ENCODE results near the gene ARSG. TPM values are rescaled to one million over a fixed set of nuclear protein-coding genes. Genes with fewer than 3 reads are reported as not detected.

Gene ARSG
- total RNA-seq, 4 donors from 2014 or later, result 2.2 to 5.5 (median 3.5) TPM

- no peak for ATAC-seq
- H3K4me1 ChIP-seq, result peaks cover 0 to 13% (median 0%) of the 10 kb centered on the region in 3 donors
- no peak overlapping the region for H3K27ac ChIP-seq
- 72 to 81% methylated on average over 8 to 9 of the region's 12 CpGs for WGBS, 2 donors (ENCODE audit: low coverage in 1 of 2)
- TF ChIP-seq POLR2AphosphoS5 (IDR thresholded peaks at IDR 0.05) (no peak), POLR2A (IDR thresholded peaks at IDR 0.05) (no peak), CTCF (IDR thresholded peaks at IDR 0.05) (no peak), EP300 (IDR thresholded peaks at IDR 0.05) (no peak)
- H3K9me3 ChIP-seq, result no peaks in the 10 kb centered on the region
- H3K27me3 ChIP-seq, result no peaks in the 10 kb centered on the region
- peaks cover 0 to 89% of the 10 kb centered on the region in 2 donors for H3K36me3 ChIP-seq
- H3K4me3 ChIP-seq, result no peak overlapping the region
Observed at GRCh38 chr17:68433911-68434508, 142.7 kb downstream of the ARSG start.

- WGBS, 2 donors (ENCODE audit: low coverage in 1 of 2), result 80 to 83% methylated on average over 1 to 3 of the region's 6 CpGs
- H3K9me3 ChIP-seq, result no peaks in the 10 kb centered on the region
- H3K4me3 ChIP-seq, result no peak overlapping the region
- TF ChIP-seq CTCF (IDR thresholded peaks at IDR 0.05) (no peak), EP300 (IDR thresholded peaks at IDR 0.05) (no peak), POLR2AphosphoS5 (IDR thresholded peaks at IDR 0.05) (no peak), POLR2A (IDR thresholded peaks at IDR 0.05) (no peak)
- H3K36me3 ChIP-seq, result peaks cover 0 to 82% of the 10 kb centered on the region in 2 donors
- no peak for ATAC-seq
- no peaks in the 10 kb centered on the region for H3K27me3 ChIP-seq
- H3K4me1 ChIP-seq, result peaks cover 0 to 13% (median 0%) of the 10 kb centered on the region in 3 donors
- H3K27ac ChIP-seq, result no peak overlapping the region
Observed at GRCh38 chr17:68435361-68435760, 144.1 kb downstream of the ARSG start.

- Histone ChIP-seq H3K27me3 (no peaks in the 10 kb centered on the region), H3K4me1 (peaks cover 0 to 18% (median 0%) of the 10 kb centered on the region in 3 donors), H3K9me3 (no peaks in the 10 kb centered on the region), H3K36me3 (peaks cover 0 to 81% of the 10 kb centered on the region in 2 donors), H3K4me3 (no peak overlapping the region), H3K27ac (no peak overlapping the region)
- ATAC-seq, result peak; percentile 65
- WGBS, 2 donors (ENCODE audit: low coverage in 1 of 2), result 30 to 80% methylated on average over 4 to 5 of the region's 20 CpGs
- TF ChIP-seq EP300 (IDR thresholded peaks at IDR 0.05) (no peak), CTCF (IDR thresholded peaks at IDR 0.05) (peak in 3 of 4 experiments; percentile 82 to 88 (median 88)), POLR2AphosphoS5 (IDR thresholded peaks at IDR 0.05) (no peak), POLR2A (IDR thresholded peaks at IDR 0.05) (no peak)
Observed at GRCh38 chr17:68435876-68436842, 144.9 kb downstream of the ARSG start.

GRCh38 chr17:68437979-68438822, 146.9 kb downstream of the ARSG start:
- WGBS, 2 donors (ENCODE audit: low coverage in 1 of 2), result 64 to 73% methylated on average over 3 to 11 of the region's 14 CpGs
- Histone ChIP-seq H3K27me3 (no peaks in the 10 kb centered on the region), H3K9me3 (no peaks in the 10 kb centered on the region), H3K4me1 (peaks cover 0 to 36% (median 0%) of the 10 kb centered on the region in 3 donors), H3K4me3 (no peak overlapping the region), H3K27ac (peak overlapping the region in 3 of 4 donors; percentile 2 to 55 (median 46)), H3K36me3 (peaks cover 0 to 74% of the 10 kb centered on the region in 2 donors)
- ATAC-seq, result no peak
- no peak for TF ChIP-seq POLR2AphosphoS5 (IDR thresholded peaks at IDR 0.05)
- no peak for TF ChIP-seq CTCF (IDR thresholded peaks at IDR 0.05)
- no peak for TF ChIP-seq POLR2A (IDR thresholded peaks at IDR 0.05)
- no peak for TF ChIP-seq EP300 (IDR thresholded peaks at IDR 0.05)

Measured in gastroesophageal sphincter (tissue), 4 donors.